Trophoblast cell (in vitro differentiated cells and primary cell): ENCODE measurements around the gene PAX5.

ENCODE experiments used
- DNase-seq, 2 donors: peaks; one replicate each; pipeline ENCODE4 v3.0.0-alpha.2; 2016
- H2AFZ ChIP-seq: 2 replicates; pipeline ENCODE4 v1.6.1; 2013; ENCODE audit warnings: low read length, moderate library complexity, mild to moderate bottlenecking; ENCODE audit not compliant: insufficient read depth, poor library complexity
- H2AK5ac ChIP-seq: 2 replicates; pipeline ENCODE4 v1.6.1; 2013; ENCODE audit warnings: mild to moderate bottlenecking, low read length
- H2BK120ac ChIP-seq: 2 replicates; pipeline ENCODE4 v1.6.1; 2013; ENCODE audit warnings: low read length, mild to moderate bottlenecking, moderate library complexity; ENCODE audit not compliant: insufficient read depth, poor library complexity
- H2BK12ac ChIP-seq: 2 replicates; pipeline ENCODE4 v1.6.1; 2013; ENCODE audit warnings: mild to moderate bottlenecking, low read length, moderate library complexity
- H2BK5ac ChIP-seq: 2 replicates; pipeline ENCODE4 v1.6.1; 2013; ENCODE audit warnings: low read length, low read depth, moderate library complexity, mild to moderate bottlenecking; ENCODE audit not compliant: poor library complexity
- H3K14ac ChIP-seq: 2 replicates; pipeline ENCODE4 v1.6.1; 2013; ENCODE audit warnings: mild to moderate bottlenecking, low read length
- H3K18ac ChIP-seq: 2 replicates; pipeline ENCODE4 v1.6.1; 2013; ENCODE audit warnings: mild to moderate bottlenecking, low read length
- H3K23ac ChIP-seq: 2 replicates; pipeline ENCODE4 v1.6.1; 2013; ENCODE audit warnings: low read length
- H3K27ac ChIP-seq: 2 replicates; pipeline ENCODE4 v1.5.1; 2013; ENCODE audit warnings: low read depth, mild to moderate bottlenecking, inconsistent platforms, low read length, moderate library complexity
- H3K27me3 ChIP-seq: 2 replicates; pipeline ENCODE4 v1.6.1; 2013; ENCODE audit warnings: inconsistent platforms, mild to moderate bottlenecking, low read length, moderate library complexity; ENCODE audit not compliant: insufficient read depth
- H3K36me3 ChIP-seq, 2 experiments: 1 replicate in 1 of 2; 2 replicates in 1 of 2; pipeline ENCODE4 v1.6.1; 2013; ENCODE audit warnings: low read length in 2 of 2, mild to moderate bottlenecking in 2 of 2, moderate library complexity in 1 of 2; ENCODE audit not compliant: insufficient read depth in 2 of 2, control insufficient read depth in 1 of 2
- H3K4ac ChIP-seq: 2 replicates; pipeline ENCODE4 v1.6.1; 2013; ENCODE audit warnings: low read depth, mild to moderate bottlenecking, low read length, moderate library complexity
- H3K4me1 ChIP-seq, 2 experiments: 1 replicate in 1 of 2; 2 replicates in 1 of 2; pipeline ENCODE4 v1.6.1; 2013; ENCODE audit warnings: low read length in 2 of 2, mild to moderate bottlenecking in 2 of 2, moderate library complexity in 1 of 2; ENCODE audit not compliant: insufficient read depth in 2 of 2, control insufficient read depth in 1 of 2
- H3K4me2 ChIP-seq: 2 replicates; pipeline ENCODE4 v1.6.1; 2013; ENCODE audit warnings: inconsistent platforms, mild to moderate bottlenecking, low read length, moderate library complexity
- H3K4me3 ChIP-seq: 2 replicates; pipeline ENCODE4 v1.5.1; 2013; ENCODE audit warnings: mild to moderate bottlenecking, low read depth, low read length, inconsistent platforms
- H3K79me1 ChIP-seq: one replicate; pipeline ENCODE4 v1.6.1; 2013; ENCODE audit warnings: low read length
- H3K79me2 ChIP-seq: 2 replicates; pipeline ENCODE4 v1.6.1; 2013; ENCODE audit warnings: low read length, mild to moderate bottlenecking; ENCODE audit not compliant: control insufficient read depth, insufficient read depth, poor library complexity
- H3K9ac ChIP-seq: 2 replicates; pipeline ENCODE4 v1.6.1; 2013; ENCODE audit warnings: mild to moderate bottlenecking, low read length
- H3K9me3 ChIP-seq: 2 replicates; pipeline ENCODE4 v1.6.1; 2013; ENCODE audit warnings: low read depth, mild to moderate bottlenecking, control low read depth, inconsistent platforms, low read length; ENCODE audit not compliant: insufficient read depth
- H4K12ac ChIP-seq: 2 replicates; pipeline ENCODE4 v1.6.1; 2013; ENCODE audit warnings: low read depth, mild to moderate bottlenecking, low read length, moderate library complexity
- H4K8ac ChIP-seq: 2 replicates; pipeline ENCODE4 v1.6.1; 2013; ENCODE audit warnings: low read depth, mild to moderate bottlenecking, low read length, moderate library complexity
- H4K91ac ChIP-seq: one replicate; pipeline ENCODE4 v1.6.1; 2013; ENCODE audit warnings: low read depth, mild to moderate bottlenecking, low read length, moderate library complexity
- WGBS: extraction: QIAGEN DNeasy Blood & Tissue Kit; methylation state at CpG from one replicate; pipeline ENCODE4 v1.1.7; 2013; ENCODE audit warnings: missing lambda C conversion rate; ENCODE audit not compliant: insufficient read length, insufficient coverage; ENCODE audit errors: extremely low coverage; 5-methylcytosine and 5-hydroxymethylcytosine counted together

The PAX5 gene

DNA sequence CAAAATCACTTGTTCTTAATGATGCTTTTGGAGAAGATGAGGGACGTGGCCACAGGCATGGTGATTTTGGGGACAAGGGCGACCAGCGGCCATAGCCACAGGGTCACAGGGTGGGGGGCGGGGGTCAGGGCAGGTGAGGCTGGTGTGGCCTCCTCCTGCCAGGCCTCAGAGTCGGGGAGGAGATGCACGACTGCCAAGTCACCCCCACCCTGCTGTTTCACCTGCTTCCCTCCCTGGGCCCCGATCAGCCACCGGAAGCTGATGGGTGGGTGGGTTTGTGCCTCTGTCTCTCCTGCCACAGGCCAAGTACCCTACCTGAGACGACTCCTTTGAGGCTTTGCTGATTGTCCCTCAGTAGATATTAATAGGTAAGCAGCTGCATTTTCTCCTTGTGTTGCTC, 199.3 kb downstream of the PAX5 start:
- H4K12ac ChIP-seq: no peak overlapping the region
- no peak overlapping the region for H4K8ac ChIP-seq
- no peak overlapping the region for H2AK5ac ChIP-seq
- H3K27ac ChIP-seq: no peak overlapping the region
- no peaks in the 10 kb centered on the region for H3K36me3 ChIP-seq
- no peak overlapping the region for H2AFZ ChIP-seq
- WGBS: no CpG with 5 or more reads among the region's 9 CpGs
- no peak overlapping the region for H3K4ac ChIP-seq
- H4K91ac ChIP-seq: no peak overlapping the region
- H2BK12ac ChIP-seq: no peak overlapping the region
- H2BK120ac ChIP-seq: no peak overlapping the region
- no peak overlapping the region for H3K14ac ChIP-seq
- H3K18ac ChIP-seq: no peak overlapping the region
- no peaks in the 10 kb centered on the region for H3K27me3 ChIP-seq
- no peak overlapping the region for H2BK5ac ChIP-seq
- H3K9ac ChIP-seq: no peak overlapping the region
- H3K4me3 ChIP-seq: no peak overlapping the region
- no peak overlapping the region for H3K4me2 ChIP-seq
- no peaks in the 10 kb centered on the region for H3K79me1 ChIP-seq
- no peaks in the 10 kb centered on the region for H3K79me2 ChIP-seq
- no peak overlapping the region for H3K23ac ChIP-seq
- no peak for DNase-seq
- H3K4me1 ChIP-seq: no peaks in the 10 kb centered on the region
- peaks cover 1% of the 10 kb centered on the region for H3K9me3 ChIP-seq

GRCh38 chr9:36833954-36834353, 200.1 kb downstream of the PAX5 start:
- H3K27me3 ChIP-seq: no peaks in the 10 kb centered on the region
- no peak overlapping the region for H4K8ac ChIP-seq
- H4K12ac ChIP-seq: no peak overlapping the region
- H3K4me2 ChIP-seq: no peak overlapping the region
- no peaks in the 10 kb centered on the region for H3K36me3 ChIP-seq
- no peak for DNase-seq
- H3K14ac ChIP-seq: no peak overlapping the region
- no peaks in the 10 kb centered on the region for H3K79me1 ChIP-seq
- no peak overlapping the region for H3K18ac ChIP-seq
- no peak overlapping the region for H3K4ac ChIP-seq
- H2BK12ac ChIP-seq: no peak overlapping the region
- H2BK120ac ChIP-seq: no peak overlapping the region
- peaks cover 1% of the 10 kb centered on the region for H3K9me3 ChIP-seq
- H3K23ac ChIP-seq: no peak overlapping the region
- H3K79me2 ChIP-seq: no peaks in the 10 kb centered on the region
- no peak overlapping the region for H4K91ac ChIP-seq
- H2BK5ac ChIP-seq: no peak overlapping the region
- no peak overlapping the region for H3K27ac ChIP-seq
- H3K4me3 ChIP-seq: no peak overlapping the region
- H2AFZ ChIP-seq: no peak overlapping the region
- H3K4me1 ChIP-seq: no peaks in the 10 kb centered on the region
- no peak overlapping the region for H2AK5ac ChIP-seq
- no peak overlapping the region for H3K9ac ChIP-seq
- no CpG with 5 or more reads among the region's 6 CpGs for WGBS

DNA sequence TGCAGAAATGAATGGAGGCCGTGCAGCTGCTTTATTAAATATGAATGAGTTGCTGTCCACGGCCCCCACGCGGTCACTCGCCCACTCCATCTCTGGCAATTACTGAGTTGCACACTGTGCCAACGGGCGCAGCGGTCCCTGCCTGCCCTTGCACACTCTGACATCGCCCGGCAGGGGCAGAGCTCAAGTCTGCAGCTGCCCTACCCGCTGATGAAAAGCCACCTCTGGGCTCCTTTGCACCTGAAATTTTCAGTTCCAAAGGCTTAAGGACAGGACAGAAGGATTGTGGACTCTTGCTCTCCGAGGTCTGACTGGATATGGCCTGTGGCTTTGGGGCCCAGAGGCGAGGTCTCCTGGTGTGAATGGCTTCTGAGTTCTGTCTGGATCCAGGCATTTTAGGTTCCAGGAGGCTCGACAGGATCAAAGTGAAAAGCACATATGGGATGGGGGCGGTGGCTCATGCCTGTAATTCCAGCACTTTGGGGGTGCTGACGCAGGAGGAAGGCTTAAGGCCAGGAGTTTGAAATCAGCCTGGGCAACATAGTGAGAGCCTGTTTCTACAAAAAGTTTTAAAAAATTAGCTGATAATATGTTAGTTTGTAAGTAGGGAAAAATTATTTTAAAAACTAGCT, 201.8 kb downstream of the PAX5 start:
- Histone ChIP-seq H3K23ac (no peak overlapping the region), H3K4ac (no peak overlapping the region), H2BK120ac (no peak overlapping the region), H3K18ac (no peak overlapping the region), H4K8ac (no peak overlapping the region), H3K79me2 (no peaks in the 10 kb centered on the region), H3K27me3 (no peaks in the 10 kb centered on the region), H3K36me3 (no peaks in the 10 kb centered on the region), H3K9ac (no peak overlapping the region), H2AFZ (no peak overlapping the region), H4K91ac (no peak overlapping the region), H3K4me1 (no peaks in the 10 kb centered on the region), H3K9me3 (peaks cover 1% of the 10 kb centered on the region), H4K12ac (no peak overlapping the region), H3K4me3 (no peak overlapping the region), H3K4me2 (no peak overlapping the region), H3K14ac (no peak overlapping the region), H2AK5ac (no peak overlapping the region), H3K79me1 (no peaks in the 10 kb centered on the region), H3K27ac (no peak overlapping the region), H2BK5ac (no peak overlapping the region), H2BK12ac (no peak overlapping the region)
- WGBS: no CpG with 5 or more reads among the region's 16 CpGs
- no peak for DNase-seq

DNA sequence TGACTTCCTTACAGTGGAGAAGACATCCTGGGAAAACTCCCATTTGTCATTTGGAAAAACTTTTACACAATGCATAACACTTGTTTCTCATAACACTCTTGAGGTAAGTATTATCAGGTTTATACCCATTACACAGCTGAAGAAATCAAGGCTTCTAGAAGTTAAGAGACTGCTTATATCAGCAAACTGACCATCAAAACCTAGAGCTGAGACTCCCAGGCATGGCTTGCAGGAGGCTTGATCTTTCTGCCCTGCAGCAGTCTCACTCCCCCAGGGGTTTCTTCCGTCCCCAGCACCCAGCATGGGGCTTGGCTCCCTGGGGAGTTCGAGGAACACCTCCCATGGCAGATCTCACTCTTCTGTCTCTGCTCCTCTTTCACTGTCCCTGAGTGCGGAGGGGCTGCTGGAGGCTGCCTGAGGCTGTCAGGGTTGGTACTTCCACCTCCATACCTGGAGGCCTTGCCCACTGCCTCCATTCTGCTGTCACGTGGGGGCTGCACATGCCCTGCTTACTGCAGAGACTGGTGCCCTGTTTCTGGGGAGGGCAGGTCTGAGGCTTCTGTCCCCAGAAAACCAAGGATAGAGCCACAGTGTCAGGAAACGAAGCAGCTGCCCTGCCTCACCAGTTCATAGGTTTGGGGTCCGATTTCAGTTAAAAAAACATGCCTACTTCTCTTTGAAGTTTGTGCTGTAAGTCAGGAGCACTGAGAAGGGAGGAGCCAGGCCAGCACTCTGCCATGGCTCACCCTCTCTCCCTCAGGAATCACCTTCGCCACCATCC, 202.5 kb downstream of the PAX5 start:
- H2AFZ ChIP-seq: no peak overlapping the region
- no peak overlapping the region for H3K23ac ChIP-seq
- no peaks in the 10 kb centered on the region for H3K27me3 ChIP-seq
- H3K79me2 ChIP-seq: no peaks in the 10 kb centered on the region
- H2BK5ac ChIP-seq: no peak overlapping the region
- H4K8ac ChIP-seq: no peak overlapping the region
- no peak overlapping the region for H3K18ac ChIP-seq
- H3K9ac ChIP-seq: no peak overlapping the region
- no peak overlapping the region for H3K4ac ChIP-seq
- no peak overlapping the region for H3K27ac ChIP-seq
- H3K9me3 ChIP-seq: peaks cover 1% of the 10 kb centered on the region
- H3K4me2 ChIP-seq: no peak overlapping the region
- no CpG with 5 or more reads among the region's 7 CpGs for WGBS
- H4K91ac ChIP-seq: no peak overlapping the region
- H3K36me3 ChIP-seq: no peaks in the 10 kb centered on the region
- DNase-seq: no peak
- no peak overlapping the region for H3K4me3 ChIP-seq
- H2BK12ac ChIP-seq: no peak overlapping the region
- H3K79me1 ChIP-seq: no peaks in the 10 kb centered on the region
- no peak overlapping the region for H2AK5ac ChIP-seq
- H2BK120ac ChIP-seq: no peak overlapping the region
- H3K4me1 ChIP-seq: no peaks in the 10 kb centered on the region
- H4K12ac ChIP-seq: no peak overlapping the region
- H3K14ac ChIP-seq: no peak overlapping the region
